ENCODE data around the gene FBXL7. TPM values are rescaled to one million over a fixed set of nuclear protein-coding genes. Genes with fewer than 3 reads are reported as not detected.

The FBXL7 gene
- total and polyA plus RNA-seq, 2 of the 8 experiments (the other 6 are each of a cell fraction or from before 2014, with no cell fraction given), result 17.7 to 17.8 TPM

DNA sequence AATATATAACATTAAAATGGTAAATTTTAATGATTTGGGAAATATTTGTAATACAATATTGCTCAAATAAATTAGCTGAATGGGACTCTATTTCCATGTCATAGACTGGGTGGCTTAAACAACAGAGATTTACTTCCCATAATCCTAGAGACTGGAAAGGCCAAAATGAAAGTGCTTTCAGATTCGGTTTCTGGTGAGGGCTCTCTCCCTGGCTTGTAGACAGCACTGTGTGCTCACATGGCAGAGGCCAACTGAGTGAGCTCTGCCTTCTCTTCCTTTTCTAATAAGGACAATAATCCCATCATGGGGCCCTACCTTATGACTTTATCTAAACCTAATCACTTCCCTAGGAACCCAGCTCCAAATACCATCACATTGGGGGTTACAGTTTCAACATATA, 483.4 kb downstream of the FBXL7 start (continued):
- TF ChIP-seq TEAD4 (IDR thresholded peaks at IDR 0.05; ENCODE audit: low read depth, low read length) (no peak), SAP30 (IDR thresholded peaks at IDR 0.05; ENCODE audit: insufficient read depth, insufficient replicate concordance, low read length) (no peak), TBP (IDR thresholded peaks at IDR 0.05; ENCODE audit: low read depth, low read length) (no peak), CEBPB (IDR thresholded peaks at IDR 0.05; ENCODE audit: low read depth, low read length) (no peak), JUN (IDR thresholded peaks at IDR 0.05; ENCODE audit: low read depth, low read length) (no peak)
- TF ChIP-seq, protein P1, sequence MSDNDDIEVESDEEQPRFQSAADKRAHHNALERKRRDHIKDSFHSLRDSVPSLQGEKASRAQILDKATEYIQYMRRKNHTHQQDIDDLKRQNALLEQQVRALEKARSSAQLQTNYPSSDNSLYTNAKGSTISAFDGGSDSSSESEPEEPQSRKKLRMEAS (IDR thresholded peaks at IDR 0.05), result no peak

MicroRNA genes within 50 kb of the gene (microRNA counts, 767-probe panel; counts per million panel counts)
- 879 counts per million, percentile 95 among the panel's probes with 10 or more counts for microRNA hsa-miR-887

Small RNA genes lying within 50 kb of the gene (microRNA-seq; reads per million reads assigned to microRNA genes)
- 62.1 to 86.2 reads per million in 2 experiments for gene MIR887 (ENCODE audit: borderline microRNAs expressed in 2 of 2, borderline number of aligned reads in 2 of 2, borderline replicate concordance in 1 of 2)

Small RNA genes lying within 50 kb of the gene (small RNA-seq; reads per million reads assigned to genes)
- gene MIR887 (ENCODE audit: insufficient read depth), result 643 reads per million, percentile 99 among the genes with 10 or more reads in this experiment

Measured in H1 (cell line).